DOHH2 (cell line): ENCODE measurements around the gene GDI1.

ENCODE experiments used
- CTCF ChIP-seq: fragments of 200-600 bp; sonication (generic); IDR thresholded peaks from one replicate; pipeline ENCODE4 v1.5.1; 2014; ENCODE audit warnings: antibody characterized with exemption, mild to moderate bottlenecking, low read depth, low read length; ENCODE audit not compliant: poor library complexity, severe bottlenecking
- EZH2phosphoT487 ChIP-seq: fragments of 200-600 bp; sonication (generic); IDR thresholded peaks from 2 replicates; pipeline ENCODE4 v1.6.1; 2017; ENCODE audit warnings: borderline replicate concordance, mild to moderate bottlenecking, antibody characterized with exemption, low read length, moderate library complexity, mixed read lengths

- TF ChIP-seq CTCF (peak; percentile 69), EZH2phosphoT487 (no peak)
Observed at GRCh38 chrX:154398668-154399526, 38.1 kb upstream of the GDI1 start.
